ENCODE results near the gene C9orf153.

GRCh38 chr9:86241216-86241615 is 18.2 kb downstream of the C9orf153 start:
- TF ChIP-seq CTCF (IDR thresholded peaks at IDR 0.05) (no peak), POLR2A (IDR thresholded peaks at IDR 0.05) (no peak)

All from thyroid gland (tissue), 4 donors.